Cardiac muscle cell (in vitro differentiated cells and primary cell): Measurements from ENCODE around the gene B3GALNT2. TPM values are rescaled to one million over a fixed set of nuclear protein-coding genes. Genes with fewer than 3 reads are reported as not detected.
"Not testable (repeated sequence)": the region's sequence is repeated elsewhere in the genome, so short reads cannot be mapped to it uniquely, and the experiment has no call there.

Source experiments
- DNase-seq, 2 donors: peaks; one replicate each; pipeline versions ENCODE4 v3.0.0 to v3.0.0-alpha.2; 2010 to 2017; ENCODE audit warnings: low read depth in 1 of 2, low spot score in 1 of 2
- H3K27ac ChIP-seq: fragments of 200-600 bp; sonication (generic); 2 replicates; pipeline ENCODE4 v1.5.1; 2016
- H3K27me3 ChIP-seq: fragments of 200-600 bp; sonication (generic); 2 replicates; pipeline ENCODE4 v1.6.0; 2016; ENCODE audit warnings: control low read depth
- H3K36me3 ChIP-seq: fragments of 200-600 bp; sonication (generic); 2 replicates; pipeline ENCODE4 v1.5.1; 2016; ENCODE audit warnings: control low read depth
- H3K4me1 ChIP-seq: fragments of 200-600 bp; sonication (generic); 2 replicates; pipeline ENCODE4 v1.8.1; 2017; ENCODE audit warnings: low read depth, mild to moderate bottlenecking, mixed run types
- H3K4me3 ChIP-seq: fragments of 200-600 bp; sonication (generic); 2 replicates; pipeline ENCODE4 v1.5.1; 2016; ENCODE audit warnings: mild to moderate bottlenecking
- H3K9me3 ChIP-seq: fragments of 200-600 bp; sonication (generic); 2 replicates; pipeline ENCODE4 v1.5.1; 2017; ENCODE audit warnings: low read depth, mild to moderate bottlenecking, control low read depth
- CTCF ChIP-seq: IDR thresholded peaks from 2 replicates; pipeline ENCODE4 v1.5.1; 2012; ENCODE audit warnings: low read depth, mild to moderate bottlenecking, low read length
- polyA plus RNA-seq: library from polyadenylated mRNA; unstranded; fragments of >200 nt; fragmentation: Nextera tagmentation; extraction: Ambion mirVana; gene quantifications from 2 replicates; pipeline ENCODE4 v1.2.1, GENCODE V29; 2016
- total RNA-seq: library from RNA; depleted of rRNA; stranded (reverse); fragments of >200 nt; gene quantifications from 2 replicates; pipeline ENCODE4 v1.2.3, GENCODE V29; 2016

The B3GALNT2 gene
- 18.5 and 22.4 TPM in 2 replicates for total RNA-seq
- 11.4 and 14.5 TPM in 2 replicates for polyA plus RNA-seq

- Histone ChIP-seq H3K4me1 (peaks cover 16% of the 10 kb centered on the region), H3K27me3 (no peaks in the 10 kb centered on the region), H3K4me3 (peak within 1 kb of the TSS; percentile 75), H3K27ac (peak within 1 kb of the TSS; percentile 85), H3K9me3 (no peaks in the 10 kb centered on the region), H3K36me3 (no peaks in the 10 kb centered on the region)
- DNase-seq: no peak
- TF ChIP-seq CTCF: no peak
Measured at GRCh38 chr1:235504122-235504493, at the start of gene B3GALNT2. TSS of gene B3GALNT2 (minus strand) at chr1:235504452. CDS start at chr1:235504252, 200 bp downstream.

- DNase-seq: no peak
- H3K4me3 ChIP-seq: no peak overlapping the region
- TF ChIP-seq CTCF: no peak
- H3K9me3 ChIP-seq: no peaks in the 10 kb centered on the region
- no peaks in the 10 kb centered on the region for H3K27me3 ChIP-seq
- no peak overlapping the region for H3K27ac ChIP-seq
- H3K36me3 ChIP-seq: no peaks in the 10 kb centered on the region
- no peaks in the 10 kb centered on the region for H3K4me1 ChIP-seq
Measured at GRCh38 chr1:235553112-235553551, 48.9 kb upstream of the B3GALNT2 start.

- H3K27me3 ChIP-seq: no peaks in the 10 kb centered on the region
- H3K27ac ChIP-seq: no peak overlapping the region
- no peak for TF ChIP-seq CTCF
- no peaks in the 10 kb centered on the region for H3K9me3 ChIP-seq
- no peak overlapping the region for H3K4me3 ChIP-seq
- DNase-seq: no peak
- H3K4me1 ChIP-seq: no peaks in the 10 kb centered on the region
- H3K36me3 ChIP-seq: no peaks in the 10 kb centered on the region
Measured at GRCh38 chr1:235552146-235552716, 48.0 kb upstream of the B3GALNT2 start.

- no peaks in the 10 kb centered on the region for H3K36me3 ChIP-seq
- no peaks in the 10 kb centered on the region for H3K4me1 ChIP-seq
- H3K4me3 ChIP-seq: no peak overlapping the region
- no peak for TF ChIP-seq CTCF
- no peak overlapping the region for H3K27ac ChIP-seq
- H3K9me3 ChIP-seq: no peaks in the 10 kb centered on the region
- no peaks in the 10 kb centered on the region for H3K27me3 ChIP-seq
- DNase-seq: no peak
Measured at GRCh38 chr1:235549351-235550139, 45.3 kb upstream of the B3GALNT2 start.

GRCh38 chr1:235546369-235547155 lies 42.3 kb upstream of the B3GALNT2 start:
- DNase-seq: peak in 1 of 2 donors; percentile 14
- H3K36me3 ChIP-seq, H3K4me3 ChIP-seq, H3K27ac ChIP-seq, H3K27me3 ChIP-seq, H3K9me3 ChIP-seq, H3K4me1 ChIP-seq: not testable (repeated sequence)
